DOHH2 (cell line): ENCODE results near the gene ONECUT3.

ENCODE experiments used
- H3F3A ChIP-seq: fragments of 200-600 bp; sonication (generic), shearing (Covaris generic); 2 replicates; pipeline ENCODE4 v1.6.0; 2016; ENCODE audit warnings: antibody characterized with exemption, mild to moderate bottlenecking; ENCODE audit not compliant: control insufficient read depth, insufficient read depth
- H3K27ac ChIP-seq: fragments of 200-600 bp; sonication (generic); 2 replicates; pipeline ENCODE4 v1.5.1; 2014; ENCODE audit warnings: low read depth, mild to moderate bottlenecking, low read length, moderate library complexity
- H3K27me3 ChIP-seq: fragments of 200-600 bp; sonication (generic); 2 replicates; pipeline ENCODE4 v1.6.1; 2014; ENCODE audit warnings: mild to moderate bottlenecking, low read length, mixed read lengths; ENCODE audit not compliant: control insufficient read depth
- H3K36me3 ChIP-seq: fragments of 200-600 bp; sonication (generic); 2 replicates; pipeline ENCODE4 v1.6.1; 2014; ENCODE audit warnings: mild to moderate bottlenecking, low read length, moderate library complexity, mixed read lengths; ENCODE audit not compliant: control insufficient read depth
- H3K4me1 ChIP-seq: fragments of 200-600 bp; sonication (generic); 2 replicates; pipeline ENCODE4 v1.6.1; 2014; ENCODE audit warnings: mild to moderate bottlenecking, low read length, mixed read lengths; ENCODE audit not compliant: control insufficient read depth
- H3K4me2 ChIP-seq: fragments of 200-600 bp; sonication (generic); 2 replicates; pipeline ENCODE4 v1.6.0; 2014; ENCODE audit warnings: mild to moderate bottlenecking, low read length, moderate library complexity
- H3K4me3 ChIP-seq: fragments of 200-600 bp; sonication (generic); 2 replicates; pipeline ENCODE4 v1.5.1; 2014; ENCODE audit warnings: mild to moderate bottlenecking, low read length, mixed read lengths
- H3K79me2 ChIP-seq: fragments of 200-600 bp; sonication (generic); 2 replicates; pipeline ENCODE4 v1.6.1; 2014; ENCODE audit warnings: mild to moderate bottlenecking, low read length, mixed read lengths; ENCODE audit not compliant: control insufficient read depth
- H3K9me2 ChIP-seq: fragments of 200-600 bp; sonication (generic); replicated peaks from 2 replicates; pipeline ENCODE4 v1.6.1; 2014; ENCODE audit warnings: mild to moderate bottlenecking, low read length, mixed read lengths; ENCODE audit not compliant: control insufficient read depth
- H3K9me3 ChIP-seq: fragments of 200-600 bp; sonication (generic); 2 replicates; pipeline ENCODE4 v1.6.1; 2014; ENCODE audit warnings: antibody characterized with exemption, low read length, mixed read lengths; ENCODE audit not compliant: control insufficient read depth, insufficient read depth
- H4K20me1 ChIP-seq: fragments of 200-600 bp; sonication (generic); 2 replicates; pipeline ENCODE4 v1.6.0; 2014; ENCODE audit warnings: low read depth, mild to moderate bottlenecking, antibody characterized with exemption, low read length, moderate library complexity; ENCODE audit not compliant: control insufficient read depth, insufficient read depth
- CTCF ChIP-seq: fragments of 200-600 bp; sonication (generic); IDR thresholded peaks from one replicate; pipeline ENCODE4 v1.5.1; 2014; ENCODE audit warnings: antibody characterized with exemption, mild to moderate bottlenecking, low read depth, low read length; ENCODE audit not compliant: poor library complexity, severe bottlenecking
- EZH2phosphoT487 ChIP-seq: fragments of 200-600 bp; sonication (generic); IDR thresholded peaks from 2 replicates; pipeline ENCODE4 v1.6.1; 2017; ENCODE audit warnings: borderline replicate concordance, mild to moderate bottlenecking, antibody characterized with exemption, low read length, moderate library complexity, mixed read lengths

Gene ONECUT3

GRCh38 chr19:1707240-1707639, 46.1 kb upstream of the ONECUT3 start:
- H3K27me3 ChIP-seq: no peaks in the 10 kb centered on the region
- TF ChIP-seq EZH2phosphoT487: no peak
- TF ChIP-seq CTCF: no peak

GRCh38 chr19:1713170-1713569, 40.1 kb upstream of the ONECUT3 start:
- TF ChIP-seq EZH2phosphoT487 (no peak), CTCF (no peak)
- Histone ChIP-seq H3K9me3 (no peaks in the 10 kb centered on the region), H3K4me3 (no peak overlapping the region), H3K4me2 (no peak overlapping the region), H4K20me1 (no peaks in the 10 kb centered on the region), H3K27ac (no peak overlapping the region), H3K27me3 (no peaks in the 10 kb centered on the region), H3F3A (no peaks in the 10 kb centered on the region), H3K79me2 (no peaks in the 10 kb centered on the region), H3K36me3 (no peaks in the 10 kb centered on the region), H3K9me2 (no peaks in the 10 kb centered on the region), H3K4me1 (no peaks in the 10 kb centered on the region)

More at GRCh38 chr19:1707240-1707639, 46.1 kb upstream of the ONECUT3 start:
- Histone ChIP-seq H3K36me3 (no peaks in the 10 kb centered on the region), H3K4me3 (no peak overlapping the region), H3K9me3 (no peaks in the 10 kb centered on the region), H3K27ac (no peak overlapping the region), H3K4me1 (no peaks in the 10 kb centered on the region), H3F3A (no peaks in the 10 kb centered on the region), H3K9me2 (no peaks in the 10 kb centered on the region), H3K4me2 (no peak overlapping the region), H4K20me1 (no peaks in the 10 kb centered on the region), H3K79me2 (no peaks in the 10 kb centered on the region)

GRCh38 chr19:1715540-1715939, 37.8 kb upstream of the ONECUT3 start:
- Histone ChIP-seq H3K4me1 (no peaks in the 10 kb centered on the region), H3K36me3 (no peaks in the 10 kb centered on the region), H3K4me2 (no peak overlapping the region), H3K4me3 (no peak overlapping the region), H3K79me2 (no peaks in the 10 kb centered on the region), H4K20me1 (no peaks in the 10 kb centered on the region), H3F3A (no peaks in the 10 kb centered on the region), H3K9me2 (no peaks in the 10 kb centered on the region), H3K27ac (no peak overlapping the region), H3K27me3 (peaks cover 11% of the 10 kb centered on the region), H3K9me3 (no peaks in the 10 kb centered on the region)
- TF ChIP-seq EZH2phosphoT487 (no peak), CTCF (no peak)
